Activated T-helper 1 cell treated with anti-CD3 and anti-CD28 coated beads, Interleukin-12 subunit alpha, Interleukin-12 subunit beta, Interleukin-2, Interleukin-4 antibody, amounts not matched to agents 30 ng/mL and 10 ng/mL and 1 ng/mL, durations not matched to agents 14 hours and 24 hours and 36 hours (primary cell): Measurements from ENCODE around the gene APH1B. TPM values are rescaled to one million over a fixed set of nuclear protein-coding genes. Genes with fewer than 3 reads are reported as not detected.
"Not testable (repeated sequence)": the region's sequence is repeated elsewhere in the genome, so short reads cannot be mapped to it uniquely, and the experiment has no call there.

Source experiments
- DNase-seq: peaks from one replicate; pipeline ENCODE4 v3.0.0; 2021; ENCODE audit warnings: low spot score
- H3K27ac Mint-ChIP-seq: one replicate; pipeline ENCODE4 v1.8.0; 2021; ENCODE audit warnings: mild to moderate bottlenecking, mixed read lengths
- H3K27me3 Mint-ChIP-seq: one replicate; pipeline ENCODE4 v1.8.0; 2022; ENCODE audit warnings: mild to moderate bottlenecking, moderate library complexity, mixed read lengths; ENCODE audit not compliant: insufficient read depth
- H3K36me3 Mint-ChIP-seq: one replicate; pipeline ENCODE4 v1.8.0; 2021; ENCODE audit warnings: low read depth, mixed read lengths
- H3K4me1 Mint-ChIP-seq: one replicate; pipeline ENCODE4 v1.8.0; 2021; ENCODE audit warnings: low read depth, mixed read lengths
- H3K4me3 Mint-ChIP-seq: one replicate; pipeline ENCODE4 v1.8.0; 2021; ENCODE audit warnings: mild to moderate bottlenecking, moderate library complexity, mixed read lengths
- H3K9me3 Mint-ChIP-seq: one replicate; pipeline ENCODE4 v1.8.0; 2021; ENCODE audit warnings: mixed read lengths
- intact Hi-C: fragments of 100-400 bp; cut with micrococcal nuclease; formaldehyde crosslinking; loops from one replicate; pipeline ENCODE4 v1.15.1; 2024
- total RNA-seq: library from RNA; stranded (reverse); gene quantifications from 2 replicates; pipeline ENCODE4 v1.2.3, GENCODE V29; 2022

The APH1B gene
- 4.1 and 6.2 TPM in 2 replicates for total RNA-seq

GRCh38 chr15:63277038-63277892, at the start of gene APH1B:
Gene APH1B (plus strand): TSS chr15:63277605. CDS start chr15:63277624, 19 bp downstream.
- peak within 1 kb of the TSS; percentile 92 for H3K27ac Mint-ChIP-seq

GRCh38 chr15:63227689-63228088, 49.7 kb upstream of the APH1B start:
- H3K27ac Mint-ChIP-seq: peak overlapping the region; percentile 72
- no peaks in the 10 kb centered on the region for H3K9me3 Mint-ChIP-seq
- no peak for DNase-seq
- H3K36me3 Mint-ChIP-seq: peaks cover 31% of the 10 kb centered on the region
- intact Hi-C loops: no loop called here
- H3K4me3 Mint-ChIP-seq: no peak overlapping the region
- H3K4me1 Mint-ChIP-seq: peaks cover 48% of the 10 kb centered on the region
- H3K27me3 Mint-ChIP-seq: no peaks in the 10 kb centered on the region

More at GRCh38 chr15:63277038-63277892, at the start of gene APH1B:
- Mint-ChIP-seq H3K4me3 (peak within 1 kb of the TSS; percentile 89), H3K9me3 (no peaks in the 10 kb centered on the region), H3K36me3 (peaks cover 12% of the 10 kb centered on the region), H3K27me3 (no peaks in the 10 kb centered on the region), H3K4me1 (peaks cover 37% of the 10 kb centered on the region)
- DNase-seq: peak; percentile 80
- intact Hi-C loops: loop anchor here (1.0 to 5.0 kb wide), 5 partner anchors 45 to 230 kb away; partner anchors contain the start of genes LACTB and RPS27L

GRCh38 chr15:63231206-63231605, 46.2 kb upstream of the APH1B start:
- Mint-ChIP-seq H3K9me3 (no peaks in the 10 kb centered on the region), H3K4me1 (peaks cover 67% of the 10 kb centered on the region), H3K27me3 (no peaks in the 10 kb centered on the region), H3K36me3 (peaks cover 32% of the 10 kb centered on the region), H3K4me3 (no peak overlapping the region), H3K27ac (peak overlapping the region; percentile 58)
- DNase-seq: no peak
- intact Hi-C loops: loop anchor here (1.0 to 5.0 kb wide), 2 partner anchors 19 to 46 kb away; partner anchors contain the start of gene APH1B

GRCh38 chr15:63231706-63232105, 45.7 kb upstream of the APH1B start:
- peak overlapping the region; percentile 58 for H3K27ac Mint-ChIP-seq
- intact Hi-C loops: loop anchor here (1.0 to 5.0 kb wide), 3 partner anchors 19 to 46 kb away; partner anchors contain the start of gene APH1B
- no peaks in the 10 kb centered on the region for H3K27me3 Mint-ChIP-seq
- H3K4me1 Mint-ChIP-seq: peaks cover 62% of the 10 kb centered on the region
- H3K36me3 Mint-ChIP-seq: peaks cover 28% of the 10 kb centered on the region
- DNase-seq: no peak
- no peaks in the 10 kb centered on the region for H3K9me3 Mint-ChIP-seq
- no peak overlapping the region for H3K4me3 Mint-ChIP-seq

GRCh38 chr15:63232405-63232804, 45.0 kb upstream of the APH1B start:
- H3K27ac Mint-ChIP-seq: peak overlapping the region; percentile 72
- no peak for DNase-seq
- peaks cover 63% of the 10 kb centered on the region for H3K4me1 Mint-ChIP-seq
- H3K4me3 Mint-ChIP-seq: peak overlapping the region; percentile 47
- intact Hi-C loops: loop anchor here (1.0 to 5.0 kb wide), 2 partner anchors 40 to 45 kb away; partner anchors contain the start of gene APH1B
- peaks cover 32% of the 10 kb centered on the region for H3K36me3 Mint-ChIP-seq
- H3K27me3 Mint-ChIP-seq: no peaks in the 10 kb centered on the region
- no peaks in the 10 kb centered on the region for H3K9me3 Mint-ChIP-seq

GRCh38 chr15:63232943-63233342, 44.5 kb upstream of the APH1B start:
- Mint-ChIP-seq H3K9me3 (no peaks in the 10 kb centered on the region), H3K36me3 (peaks cover 34% of the 10 kb centered on the region), H3K27me3 (no peaks in the 10 kb centered on the region), H3K4me1 (peaks cover 62% of the 10 kb centered on the region), H3K4me3 (no peak overlapping the region), H3K27ac (no peak overlapping the region)
- no peak for DNase-seq
- intact Hi-C loops: loop anchor here (1.0 to 5.0 kb wide), 2 partner anchors 41 to 44 kb away; partner anchors contain the start of gene APH1B

- DNase-seq: no peak
- peak overlapping the region; percentile 29 for H3K27ac Mint-ChIP-seq
- no peaks in the 10 kb centered on the region for H3K27me3 Mint-ChIP-seq
- peaks cover 70% of the 10 kb centered on the region for H3K4me1 Mint-ChIP-seq
- H3K9me3 Mint-ChIP-seq: no peaks in the 10 kb centered on the region
- H3K36me3 Mint-ChIP-seq: peaks cover 26% of the 10 kb centered on the region
- H3K4me3 Mint-ChIP-seq: no peak overlapping the region
- intact Hi-C loops: loop anchor here (5.0 kb wide), 1 partner anchor 43 kb away; the partner anchor contains the start of gene APH1B
Measured at GRCh38 chr15:63233667-63234423, 43.6 kb upstream of the APH1B start.

GRCh38 chr15:63234451-63234870, 42.9 kb upstream of the APH1B start:
- Mint-ChIP-seq H3K4me1 (peaks cover 73% of the 10 kb centered on the region), H3K27ac (no peak overlapping the region), H3K27me3 (no peaks in the 10 kb centered on the region), H3K9me3 (no peaks in the 10 kb centered on the region), H3K4me3 (no peak overlapping the region), H3K36me3 (peaks cover 25% of the 10 kb centered on the region)
- intact Hi-C loops: loop anchor here (5.0 kb wide), 1 partner anchor 43 kb away; the partner anchor contains the start of gene APH1B
- no peak for DNase-seq

- Mint-ChIP-seq H3K4me1 (peaks cover 68% of the 10 kb centered on the region), H3K4me3 (no peak overlapping the region), H3K27ac (no peak overlapping the region), H3K9me3 (no peaks in the 10 kb centered on the region), H3K36me3 (peaks cover 29% of the 10 kb centered on the region), H3K27me3 (peaks cover 2% of the 10 kb centered on the region)
- intact Hi-C loops: no loop called here
- DNase-seq: no peak
Measured at GRCh38 chr15:63236272-63236671, 41.1 kb upstream of the APH1B start.

GRCh38 chr15:63237086-63237485, 40.3 kb upstream of the APH1B start:
- H3K9me3 Mint-ChIP-seq, H3K27ac Mint-ChIP-seq, H3K4me3 Mint-ChIP-seq, DNase-seq, intact Hi-C loops, H3K27me3 Mint-ChIP-seq: not testable (repeated sequence)
- Mint-ChIP-seq H3K36me3 (peaks cover 33% of the 10 kb centered on the region), H3K4me1 (peaks cover 60% of the 10 kb centered on the region)

GRCh38 chr15:63238171-63238570, 39.2 kb upstream of the APH1B start:
- intact Hi-C loops: no loop called here
- peaks cover 57% of the 10 kb centered on the region for H3K4me1 Mint-ChIP-seq
- peaks cover 2% of the 10 kb centered on the region for H3K27me3 Mint-ChIP-seq
- no peaks in the 10 kb centered on the region for H3K9me3 Mint-ChIP-seq
- H3K36me3 Mint-ChIP-seq: peaks cover 30% of the 10 kb centered on the region
- no peak overlapping the region for H3K27ac Mint-ChIP-seq
- DNase-seq: no peak
- H3K4me3 Mint-ChIP-seq: no peak overlapping the region

GRCh38 chr15:63238796-63239195, 38.6 kb upstream of the APH1B start:
- no peaks in the 10 kb centered on the region for H3K9me3 Mint-ChIP-seq
- DNase-seq: peak; percentile 3
- intact Hi-C loops: loop anchor here (1.0 kb wide), 1 partner anchor 46 kb away; no protein-coding TSS in a partner anchor
- peaks cover 32% of the 10 kb centered on the region for H3K36me3 Mint-ChIP-seq
- peak overlapping the region; percentile 23 for H3K27ac Mint-ChIP-seq
- H3K27me3 Mint-ChIP-seq: peaks cover 2% of the 10 kb centered on the region
- peaks cover 57% of the 10 kb centered on the region for H3K4me1 Mint-ChIP-seq
- no peak overlapping the region for H3K4me3 Mint-ChIP-seq
